Measurements from ENCODE around the gene FOLR2. TPM values are rescaled to one million over a fixed set of nuclear protein-coding genes. Genes with fewer than 3 reads are reported as not detected.

The FOLR2 gene
- total and polyA plus RNA-seq, 4 donors = 9.4 to 31.5 (median 16.7) TPM

DNA sequence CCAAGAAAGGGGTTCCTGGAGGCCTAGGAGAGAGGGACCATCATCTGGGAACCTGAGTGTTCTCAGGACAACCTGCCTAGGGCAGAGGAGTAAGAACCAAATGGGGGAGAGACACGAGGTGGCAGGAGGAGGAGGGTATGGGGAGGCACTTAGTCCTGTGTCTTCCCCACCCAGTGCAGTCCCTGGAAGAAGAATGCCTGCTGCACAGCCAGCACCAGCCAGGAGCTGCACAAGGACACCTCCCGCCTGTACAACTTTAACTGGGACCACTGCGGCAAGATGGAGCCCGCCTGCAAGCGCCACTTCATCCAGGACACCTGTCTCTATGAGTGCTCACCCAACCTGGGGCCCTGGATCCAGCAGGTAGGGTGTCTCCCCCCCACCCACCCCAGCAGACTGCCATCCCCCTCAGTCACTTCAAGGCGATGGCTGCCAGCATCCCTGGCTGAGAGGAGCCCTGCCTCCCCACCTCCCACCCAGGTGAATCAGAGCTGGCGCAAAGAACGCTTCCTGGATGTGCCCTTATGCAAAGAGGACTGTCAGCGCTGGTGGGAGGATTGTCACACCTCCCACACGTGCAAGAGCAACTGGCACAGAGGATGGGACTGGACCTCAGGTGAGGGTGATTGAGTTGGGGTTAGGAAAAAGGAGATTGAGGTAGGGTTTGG is 4.2 kb downstream of the FOLR2 start:
- WGBS = 92% methylated on average over 10 of the region's 10 CpGs
- Histone ChIP-seq H3K9me3 (ENCODE audit: control insufficient read depth in 4 of 4, low read length in 3 of 4) (no peaks in the 10 kb centered on the region), H3K27ac (ENCODE audit: low read depth in 1 of 2, low read length in 2 of 2) (no peak overlapping the region), H3K27me3 (ENCODE audit: control insufficient read depth in 4 of 4, insufficient read depth in 4 of 4, low read length in 3 of 4) (no peaks in the 10 kb centered on the region), H3K9ac (ENCODE audit: low read depth in 1 of 2, low read length in 2 of 2) (no peak overlapping the region), H3K4me3 (ENCODE audit: low read depth in 1 of 3, low read length in 3 of 3) (no peak overlapping the region), H3K4me1 (ENCODE audit: control insufficient read depth in 4 of 4, insufficient read depth in 4 of 4, low read length in 3 of 4) (peaks cover 1 to 23% (median 11%) of the 10 kb centered on the region in 4 donors), H3K36me3 (ENCODE audit: control insufficient read depth in 4 of 4, insufficient read depth in 3 of 4, low read depth in 1 of 4, low read length in 3 of 4) (no peaks in the 10 kb centered on the region)
- no peak for DNase-seq (ENCODE audit: low spot score)
- TF ChIP-seq HNF4G (IDR thresholded peaks at IDR 0.05) = no peak
- TF ChIP-seq, protein P1, sequence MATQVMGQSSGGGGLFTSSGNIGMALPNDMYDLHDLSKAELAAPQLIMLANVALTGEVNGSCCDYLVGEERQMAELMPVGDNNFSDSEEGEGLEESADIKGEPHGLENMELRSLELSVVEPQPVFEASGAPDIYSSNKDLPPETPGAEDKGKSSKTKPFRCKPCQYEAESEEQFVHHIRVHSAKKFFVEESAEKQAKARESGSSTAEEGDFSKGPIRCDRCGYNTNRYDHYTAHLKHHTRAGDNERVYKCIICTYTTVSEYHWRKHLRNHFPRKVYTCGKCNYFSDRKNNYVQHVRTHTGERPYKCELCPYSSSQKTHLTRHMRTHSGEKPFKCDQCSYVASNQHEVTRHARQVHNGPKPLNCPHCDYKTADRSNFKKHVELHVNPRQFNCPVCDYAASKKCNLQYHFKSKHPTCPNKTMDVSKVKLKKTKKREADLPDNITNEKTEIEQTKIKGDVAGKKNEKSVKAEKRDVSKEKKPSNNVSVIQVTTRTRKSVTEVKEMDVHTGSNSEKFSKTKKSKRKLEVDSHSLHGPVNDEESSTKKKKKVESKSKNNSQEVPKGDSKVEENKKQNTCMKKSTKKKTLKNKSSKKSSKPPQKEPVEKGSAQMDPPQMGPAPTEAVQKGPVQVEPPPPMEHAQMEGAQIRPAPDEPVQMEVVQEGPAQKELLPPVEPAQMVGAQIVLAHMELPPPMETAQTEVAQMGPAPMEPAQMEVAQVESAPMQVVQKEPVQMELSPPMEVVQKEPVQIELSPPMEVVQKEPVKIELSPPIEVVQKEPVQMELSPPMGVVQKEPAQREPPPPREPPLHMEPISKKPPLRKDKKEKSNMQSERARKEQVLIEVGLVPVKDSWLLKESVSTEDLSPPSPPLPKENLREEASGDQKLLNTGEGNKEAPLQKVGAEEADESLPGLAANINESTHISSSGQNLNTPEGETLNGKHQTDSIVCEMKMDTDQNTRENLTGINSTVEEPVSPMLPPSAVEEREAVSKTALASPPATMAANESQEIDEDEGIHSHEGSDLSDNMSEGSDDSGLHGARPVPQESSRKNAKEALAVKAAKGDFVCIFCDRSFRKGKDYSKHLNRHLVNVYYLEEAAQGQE (IDR thresholded peaks at IDR 0.05) = no peak
- TF ChIP-seq RXRA (IDR thresholded peaks at IDR 0.05) = no peak
- TF ChIP-seq SP1 (IDR thresholded peaks at IDR 0.05) = no peak
- no peak for TF ChIP-seq JUND (IDR thresholded peaks at IDR 0.05)
- TF ChIP-seq, protein P2, sequence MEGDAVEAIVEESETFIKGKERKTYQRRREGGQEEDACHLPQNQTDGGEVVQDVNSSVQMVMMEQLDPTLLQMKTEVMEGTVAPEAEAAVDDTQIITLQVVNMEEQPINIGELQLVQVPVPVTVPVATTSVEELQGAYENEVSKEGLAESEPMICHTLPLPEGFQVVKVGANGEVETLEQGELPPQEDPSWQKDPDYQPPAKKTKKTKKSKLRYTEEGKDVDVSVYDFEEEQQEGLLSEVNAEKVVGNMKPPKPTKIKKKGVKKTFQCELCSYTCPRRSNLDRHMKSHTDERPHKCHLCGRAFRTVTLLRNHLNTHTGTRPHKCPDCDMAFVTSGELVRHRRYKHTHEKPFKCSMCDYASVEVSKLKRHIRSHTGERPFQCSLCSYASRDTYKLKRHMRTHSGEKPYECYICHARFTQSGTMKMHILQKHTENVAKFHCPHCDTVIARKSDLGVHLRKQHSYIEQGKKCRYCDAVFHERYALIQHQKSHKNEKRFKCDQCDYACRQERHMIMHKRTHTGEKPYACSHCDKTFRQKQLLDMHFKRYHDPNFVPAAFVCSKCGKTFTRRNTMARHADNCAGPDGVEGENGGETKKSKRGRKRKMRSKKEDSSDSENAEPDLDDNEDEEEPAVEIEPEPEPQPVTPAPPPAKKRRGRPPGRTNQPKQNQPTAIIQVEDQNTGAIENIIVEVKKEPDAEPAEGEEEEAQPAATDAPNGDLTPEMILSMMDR (IDR thresholded peaks at IDR 0.05; ENCODE audit: low read depth, low read length, missing input control) = no peak
- no peak for TF ChIP-seq GABPA (IDR thresholded peaks at IDR 0.05 in 1 of 2, conservative IDR thresholded peaks at IDR 0.05 in 1 of 2)
- TF ChIP-seq RAD21 (IDR thresholded peaks at IDR 0.05) = no peak
- no peak for TF ChIP-seq NR2F2 (IDR thresholded peaks at IDR 0.05)
- TF ChIP-seq FOXA1 (IDR thresholded peaks at IDR 0.05) = no peak
- no peak for TF ChIP-seq EGR1 (IDR thresholded peaks at IDR 0.05; ENCODE audit: low read depth in 2 of 2)
- TF ChIP-seq FOXA2 (IDR thresholded peaks at IDR 0.05) = no peak
- TF ChIP-seq, protein P3, sequence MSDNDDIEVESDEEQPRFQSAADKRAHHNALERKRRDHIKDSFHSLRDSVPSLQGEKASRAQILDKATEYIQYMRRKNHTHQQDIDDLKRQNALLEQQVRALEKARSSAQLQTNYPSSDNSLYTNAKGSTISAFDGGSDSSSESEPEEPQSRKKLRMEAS (IDR thresholded peaks at IDR 0.05) = no peak
- TF ChIP-seq, protein P4, sequence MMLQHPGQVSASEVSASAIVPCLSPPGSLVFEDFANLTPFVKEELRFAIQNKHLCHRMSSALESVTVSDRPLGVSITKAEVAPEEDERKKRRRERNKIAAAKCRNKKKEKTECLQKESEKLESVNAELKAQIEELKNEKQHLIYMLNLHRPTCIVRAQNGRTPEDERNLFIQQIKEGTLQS (IDR thresholded peaks at IDR 0.05) = no peak
- TF ChIP-seq HNF4A (conservative IDR thresholded peaks at IDR 0.05) = no peak
- TF ChIP-seq, protein P5, sequence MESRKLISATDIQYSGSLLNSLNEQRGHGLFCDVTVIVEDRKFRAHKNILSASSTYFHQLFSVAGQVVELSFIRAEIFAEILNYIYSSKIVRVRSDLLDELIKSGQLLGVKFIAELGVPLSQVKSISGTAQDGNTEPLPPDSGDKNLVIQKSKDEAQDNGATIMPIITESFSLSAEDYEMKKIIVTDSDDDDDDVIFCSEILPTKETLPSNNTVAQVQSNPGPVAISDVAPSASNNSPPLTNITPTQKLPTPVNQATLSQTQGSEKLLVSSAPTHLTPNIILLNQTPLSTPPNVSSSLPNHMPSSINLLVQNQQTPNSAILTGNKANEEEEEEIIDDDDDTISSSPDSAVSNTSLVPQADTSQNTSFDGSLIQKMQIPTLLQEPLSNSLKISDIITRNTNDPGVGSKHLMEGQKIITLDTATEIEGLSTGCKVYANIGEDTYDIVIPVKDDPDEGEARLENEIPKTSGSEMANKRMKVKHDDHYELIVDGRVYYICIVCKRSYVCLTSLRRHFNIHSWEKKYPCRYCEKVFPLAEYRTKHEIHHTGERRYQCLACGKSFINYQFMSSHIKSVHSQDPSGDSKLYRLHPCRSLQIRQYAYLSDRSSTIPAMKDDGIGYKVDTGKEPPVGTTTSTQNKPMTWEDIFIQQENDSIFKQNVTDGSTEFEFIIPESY (IDR thresholded peaks at IDR 0.05) = no peak
- TF ChIP-seq YY1 (IDR thresholded peaks at IDR 0.05) = no peak
- TF ChIP-seq TAF1 (conservative IDR thresholded peaks at IDR 0.05) = no peak
